HG03342 (cell line): ENCODE results near the gene NUDT3.
"Not testable (repeated sequence)": the region's sequence is repeated elsewhere in the genome, so short reads cannot be mapped to it uniquely, and the experiment has no call there.

Source experiments
- ATAC-seq: cut with Tn5 transposase; IDR thresholded peaks from one replicate; pipeline ENCODE4 v1.9.1; 2021; ENCODE audit warnings: mild to moderate bottlenecking, moderate library complexity; ENCODE audit not compliant: unreplicated experiment

Gene NUDT3

DNA sequence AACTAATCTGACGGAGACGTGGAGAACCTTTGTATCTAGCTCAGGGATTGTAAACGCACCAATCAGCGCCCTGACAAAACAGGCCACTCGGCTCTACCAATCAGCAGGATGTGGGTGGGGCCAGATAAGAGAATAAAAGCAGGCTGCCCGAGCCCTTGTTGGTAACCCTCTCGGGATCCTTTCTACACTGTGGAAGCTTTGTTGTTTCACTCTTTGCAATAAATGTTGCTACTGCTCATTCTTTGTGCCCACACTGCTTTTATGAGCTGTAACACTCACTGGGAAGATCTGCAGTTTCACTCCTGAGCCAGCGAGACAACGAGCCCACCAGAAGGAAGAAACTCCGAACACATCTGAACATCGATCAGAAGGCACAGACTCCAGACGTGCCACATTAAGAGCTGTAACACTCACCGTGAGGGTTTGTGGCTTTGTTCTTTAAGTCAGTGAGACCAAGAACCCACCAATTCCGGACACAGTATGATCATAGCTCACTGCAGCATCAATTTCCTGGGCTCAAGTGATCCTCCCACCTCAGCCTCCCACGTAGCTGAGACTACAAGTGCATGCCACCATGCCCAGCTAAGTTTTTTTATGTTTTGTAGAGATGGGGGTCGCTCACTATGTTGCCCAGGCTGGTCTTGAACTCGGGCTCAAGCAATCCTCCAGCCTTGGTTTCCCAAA, 122.7 kb downstream of the NUDT3 start:
- ATAC-seq, result not testable (repeated sequence)

DNA sequence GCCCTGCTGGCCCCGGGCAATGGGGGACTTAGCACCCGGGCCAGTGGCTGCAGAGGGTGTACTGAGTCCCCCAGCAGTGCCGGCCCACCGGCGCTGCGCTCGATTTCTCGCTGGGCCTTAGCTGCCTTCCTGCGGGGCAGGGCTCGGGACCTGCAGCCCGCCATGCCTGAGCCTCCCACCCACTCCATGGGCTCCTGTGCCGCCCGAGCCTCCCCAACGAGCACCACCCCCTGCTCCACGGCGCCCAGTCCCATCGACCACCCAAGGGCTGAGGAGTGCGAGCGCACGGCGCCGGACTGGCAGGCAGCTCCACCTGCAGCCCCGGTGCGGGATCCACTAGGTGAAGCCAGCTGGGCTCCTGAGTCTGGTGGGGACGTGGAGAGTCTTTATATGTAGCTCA, 123.3 kb downstream of the NUDT3 start:
- ATAC-seq, result not testable (repeated sequence)

DNA sequence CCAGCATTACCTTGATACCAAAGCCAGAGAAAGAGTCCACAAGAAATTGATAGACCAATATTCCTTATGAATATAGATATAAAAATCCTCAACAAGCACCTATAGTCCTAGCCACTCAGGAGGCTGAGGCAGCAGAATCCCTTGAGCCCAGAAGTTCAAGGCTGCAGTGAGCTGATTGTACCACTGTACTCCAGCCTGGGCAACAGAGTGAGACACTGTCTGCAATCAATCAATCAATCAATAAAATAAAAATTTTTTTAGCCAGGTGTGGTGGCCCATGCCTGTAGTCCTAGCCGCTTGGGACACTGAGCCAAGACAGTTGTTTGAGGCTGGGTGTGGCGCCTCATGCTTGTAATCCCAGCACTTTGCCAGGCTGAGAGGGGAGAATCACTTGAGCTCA, 124.7 kb downstream of the NUDT3 start:
- ATAC-seq, result no peak

DNA sequence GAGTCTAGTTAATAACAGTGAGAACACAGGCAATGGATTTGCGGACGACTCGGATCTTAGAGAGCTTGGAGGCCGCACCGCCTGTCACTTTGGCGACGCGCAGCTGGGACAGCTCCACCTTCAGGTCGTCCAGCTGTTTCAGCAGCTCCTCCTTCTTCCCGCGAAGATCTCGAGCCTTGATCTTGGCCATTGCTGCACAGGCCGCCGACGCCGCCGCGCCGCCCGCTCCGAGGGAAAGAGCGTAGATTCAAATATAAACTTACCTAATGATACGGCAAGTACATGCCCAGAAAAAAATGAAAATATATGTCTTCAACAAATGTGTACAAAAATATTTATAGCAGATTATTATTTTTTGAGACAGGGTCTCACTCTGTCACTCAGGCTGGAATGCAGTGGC, 129.0 kb downstream of the NUDT3 start:
- not testable (repeated sequence) for ATAC-seq

DNA sequence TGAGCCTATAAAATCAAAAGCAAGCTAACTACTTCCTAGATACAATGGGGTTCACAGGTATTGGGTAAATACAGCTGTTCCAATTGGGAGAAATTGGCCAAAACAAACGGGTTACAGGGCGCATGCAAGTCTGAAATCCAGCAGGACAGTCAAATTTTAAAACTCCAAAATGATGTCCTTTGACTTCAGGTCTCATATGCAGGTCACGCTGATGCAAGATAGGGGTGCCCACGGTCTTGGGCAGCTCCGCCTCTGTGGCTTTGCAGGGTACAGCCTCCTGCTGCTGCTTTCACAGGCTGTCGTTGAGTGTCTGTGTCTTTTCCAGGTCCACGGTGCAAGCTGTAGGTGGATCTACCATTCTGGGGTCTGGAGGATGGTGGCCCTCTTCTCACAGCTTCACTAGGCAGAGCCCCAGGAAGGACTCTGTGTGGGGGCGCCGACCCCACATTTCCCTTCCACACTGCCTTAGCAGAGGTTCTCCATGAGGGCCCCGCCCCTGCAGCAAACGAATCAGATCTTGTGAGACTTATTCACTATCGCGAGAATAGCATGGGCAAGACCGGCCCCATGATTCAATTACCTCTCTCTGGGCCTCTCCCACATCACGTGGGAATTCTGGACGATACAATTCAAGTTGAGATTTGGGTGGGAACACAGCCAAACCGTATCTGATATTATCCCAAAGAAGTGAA, 131.7 kb downstream of the NUDT3 start:
- ATAC-seq, result no peak

DNA sequence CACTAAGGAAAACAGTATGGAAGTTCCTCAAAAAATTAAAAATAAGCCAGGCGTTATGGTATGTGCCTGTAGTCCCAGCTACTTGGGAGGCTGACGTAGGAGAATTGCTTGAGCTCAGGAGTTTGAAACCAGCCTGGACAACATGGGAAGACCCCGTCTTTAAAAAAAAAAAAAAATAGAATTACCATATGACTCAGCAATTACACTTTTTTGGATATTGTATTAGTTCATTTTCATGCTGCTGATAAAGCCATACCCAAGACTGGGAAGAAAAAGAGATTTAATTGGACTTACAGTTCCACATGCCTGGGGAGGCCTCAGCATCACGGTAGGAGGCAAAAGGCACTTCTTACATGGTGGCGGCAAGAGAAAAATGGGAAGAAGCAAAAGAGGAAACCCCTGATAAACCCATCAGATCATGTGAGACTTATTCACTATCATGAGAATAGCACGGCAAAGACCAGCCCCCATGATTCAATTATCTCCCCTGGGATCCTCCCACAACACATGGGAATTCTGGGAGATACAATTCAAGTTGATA, 132.9 kb downstream of the NUDT3 start:
- no peak for ATAC-seq

DNA sequence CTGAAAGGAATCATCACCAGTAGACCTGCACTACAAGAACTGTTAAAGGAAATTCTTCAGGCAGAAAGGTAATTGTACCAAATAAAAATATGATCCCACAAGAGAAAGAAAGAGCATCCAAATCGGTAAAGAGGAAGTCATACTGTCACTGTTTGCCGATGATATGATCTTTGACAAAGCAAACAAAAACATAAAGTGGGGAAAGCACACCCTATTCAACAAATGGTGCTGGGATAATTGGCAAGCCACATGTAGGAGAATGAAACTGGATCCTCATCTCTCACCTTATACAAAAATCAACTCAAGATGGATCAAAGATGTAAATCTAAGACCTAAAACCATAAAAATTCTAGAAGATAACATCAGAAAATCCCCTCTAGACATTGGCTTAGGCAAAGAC, 140.1 kb downstream of the NUDT3 start:
- not testable (repeated sequence) for ATAC-seq

DNA sequence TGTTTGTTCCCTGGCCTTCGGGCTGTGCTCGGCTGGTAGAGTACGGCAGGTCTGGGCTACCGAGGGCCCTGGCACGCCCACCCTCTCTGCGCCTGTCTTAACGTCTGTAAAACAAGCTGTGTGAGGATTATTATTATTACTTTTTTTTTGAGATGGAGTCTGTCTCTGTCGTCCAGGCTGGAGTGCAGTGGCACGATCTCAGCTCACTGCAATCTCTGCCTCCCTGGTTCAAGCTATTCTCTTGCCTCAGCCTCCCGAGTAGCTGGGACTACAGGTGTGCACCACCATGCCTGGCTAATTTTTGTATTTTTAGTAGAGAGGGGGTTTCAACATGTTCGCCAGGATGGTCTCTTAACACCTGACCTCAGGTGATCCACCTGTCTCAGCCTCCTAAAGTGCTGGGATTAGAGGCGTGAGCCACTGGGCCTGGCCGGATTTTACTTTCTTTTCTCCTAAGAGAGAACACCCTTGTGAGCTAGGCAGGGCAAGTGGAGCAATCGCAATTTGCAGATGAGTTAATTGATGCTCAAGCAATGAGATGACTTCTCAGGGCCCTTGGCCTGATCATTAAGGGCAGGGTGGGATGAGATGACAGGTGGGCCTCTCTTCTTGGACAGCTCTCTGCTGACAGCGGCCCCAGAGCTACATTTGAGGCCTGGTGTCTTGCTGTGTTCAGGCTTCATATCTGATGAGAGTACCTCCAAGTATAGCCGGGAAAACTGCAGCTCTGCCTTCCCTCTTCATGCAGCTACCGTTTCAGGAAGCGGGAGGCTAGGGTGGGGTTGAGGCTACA, 142.8 kb downstream of the NUDT3 start:
- ATAC-seq, result peak; percentile 12

DNA sequence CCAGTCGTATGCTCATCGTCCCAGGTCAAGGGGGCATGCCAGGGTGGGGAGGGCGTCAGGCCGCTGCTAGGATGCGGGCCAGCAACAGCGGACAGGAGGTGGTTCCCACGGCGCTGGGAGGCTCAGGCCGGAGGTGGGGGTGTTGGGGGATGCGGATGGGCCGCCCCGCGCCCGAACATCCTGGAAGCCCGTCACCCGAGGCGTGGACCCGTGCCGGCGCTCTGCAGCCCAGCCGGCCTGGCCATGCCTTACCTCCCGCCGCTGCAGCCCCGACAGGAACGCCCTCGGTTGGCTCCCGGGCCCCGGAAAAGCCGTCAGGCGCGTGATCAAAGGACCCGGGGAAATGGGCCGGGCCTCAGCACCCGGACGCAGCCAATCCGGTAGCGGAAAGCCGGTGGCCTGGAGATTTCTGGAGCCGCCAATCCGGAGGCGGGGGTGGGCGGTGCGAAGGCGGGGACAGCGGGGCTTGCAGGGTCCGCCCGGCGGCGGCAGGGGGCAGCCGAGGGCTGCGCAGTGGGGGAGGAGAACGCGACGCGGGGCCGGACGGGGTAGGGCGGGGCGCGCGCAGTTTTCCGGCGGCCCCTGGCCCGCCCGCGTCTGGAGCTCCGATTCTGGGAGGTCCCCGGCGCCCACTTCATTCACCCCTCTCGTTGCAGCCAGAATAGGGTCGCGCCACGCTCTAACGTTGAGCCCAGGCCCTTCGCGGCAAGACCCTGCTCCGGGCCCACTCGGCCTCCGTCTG, 143.6 kb downstream of the NUDT3 start, which contains the start of gene SMIM29:
Gene SMIM29, minus strand, starts transcription at position 280 of the 742 bp plus-strand sequence. CDS start 1,215 bp downstream, outside the sequence.
- peak; percentile 87 for ATAC-seq

DNA sequence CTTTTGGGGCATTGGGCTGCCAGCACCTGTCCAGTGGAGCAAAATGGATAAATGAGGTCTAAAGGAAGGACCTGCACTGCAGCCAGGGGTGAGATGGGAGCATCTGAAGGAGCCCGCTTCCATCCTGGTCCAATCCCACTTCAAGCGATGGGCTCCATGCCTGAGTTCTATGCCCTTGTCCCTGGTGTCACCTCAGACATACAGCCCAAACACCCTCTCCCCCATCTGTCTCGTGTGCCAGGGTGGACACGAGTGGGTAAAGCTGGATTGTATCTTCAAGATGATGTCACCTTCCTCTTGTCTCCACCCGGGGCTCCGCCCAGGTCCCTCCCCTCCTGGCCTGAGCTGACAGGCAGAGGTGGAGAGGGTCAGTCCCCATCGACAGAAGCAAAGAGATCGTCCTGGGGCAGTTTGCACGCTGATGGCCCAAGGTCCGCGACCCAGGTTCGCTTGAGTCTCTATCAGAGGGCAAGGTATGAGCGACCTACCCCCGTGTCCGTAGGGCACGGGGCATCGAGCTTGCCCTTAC, 144.2 kb downstream of the NUDT3 start:
- peak; percentile 11 for ATAC-seq

DNA sequence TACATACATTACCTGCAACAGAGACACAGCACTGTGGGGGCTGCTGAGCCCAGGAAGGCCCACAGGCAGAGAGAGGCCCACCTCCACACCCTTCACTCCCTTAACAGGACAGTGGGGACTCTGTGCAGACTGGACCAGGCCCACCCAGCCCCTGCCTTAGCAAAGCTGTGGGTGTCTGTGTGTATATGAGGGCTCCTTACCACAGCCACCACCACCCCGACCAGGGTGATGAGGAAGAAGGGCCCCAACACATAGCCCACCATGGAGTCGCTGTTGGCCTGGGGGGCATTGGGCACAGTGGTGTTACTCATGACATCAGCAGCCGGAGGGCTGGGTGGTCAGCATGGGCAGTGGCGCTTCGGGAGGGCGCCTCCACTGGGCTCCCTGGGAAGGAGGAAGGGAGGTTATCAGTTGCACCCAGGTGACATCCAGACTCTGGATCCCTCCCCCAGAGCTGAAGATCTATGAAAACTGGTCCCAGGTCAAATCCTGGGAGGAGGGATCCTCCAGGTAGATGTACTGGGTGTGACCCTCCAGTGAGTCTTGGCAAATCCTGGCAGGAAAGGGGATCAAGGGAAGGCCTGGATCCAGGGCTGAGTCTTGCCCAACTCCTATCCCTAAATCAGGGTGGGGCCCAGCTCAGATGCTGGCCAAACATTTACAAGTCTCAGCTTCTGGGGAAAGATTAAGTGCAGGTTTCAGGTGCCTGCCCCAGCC, 144.8 kb downstream of the NUDT3 start:
- no peak for ATAC-seq

DNA sequence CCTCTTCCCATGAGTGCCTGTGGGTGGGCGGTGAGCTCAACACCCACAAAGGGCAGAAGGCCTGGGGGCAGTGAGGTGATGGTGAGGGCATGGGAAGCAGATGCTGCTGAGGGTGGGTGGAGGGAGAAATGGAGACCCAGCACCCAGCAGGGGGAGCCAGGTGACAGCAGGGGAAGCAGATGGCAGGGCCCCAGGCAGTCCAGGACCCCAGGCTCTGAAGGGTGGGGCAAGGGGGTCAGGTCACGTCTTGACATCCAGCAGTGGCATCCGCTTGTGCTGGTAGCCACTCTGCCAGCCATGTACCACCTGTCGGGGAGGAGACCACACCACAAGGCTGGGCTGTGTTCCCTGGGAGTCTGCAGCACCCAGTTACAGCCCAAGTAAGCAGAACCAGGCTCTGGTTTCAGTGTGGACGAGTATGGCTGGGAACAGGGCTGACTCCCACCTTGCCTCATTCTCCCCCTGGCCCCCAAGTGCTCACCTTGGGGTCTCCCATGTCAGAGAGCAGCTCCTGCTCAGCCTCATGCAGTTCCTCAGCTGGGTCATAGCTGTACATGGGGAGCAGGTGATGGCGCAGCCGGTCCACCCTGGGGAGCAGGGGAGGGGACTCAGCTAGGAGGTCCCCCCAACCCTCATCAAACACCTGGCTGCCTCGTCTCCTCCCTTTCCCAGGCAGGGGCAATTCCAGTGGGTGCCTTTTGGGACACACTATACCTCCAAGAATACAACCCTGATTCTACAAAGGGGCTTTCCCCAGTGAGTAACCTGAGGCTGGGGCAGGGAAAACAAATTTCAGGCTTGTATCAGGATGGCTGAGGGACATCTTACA, 145.7 kb downstream of the NUDT3 start:
- ATAC-seq, result no peak

DNA sequence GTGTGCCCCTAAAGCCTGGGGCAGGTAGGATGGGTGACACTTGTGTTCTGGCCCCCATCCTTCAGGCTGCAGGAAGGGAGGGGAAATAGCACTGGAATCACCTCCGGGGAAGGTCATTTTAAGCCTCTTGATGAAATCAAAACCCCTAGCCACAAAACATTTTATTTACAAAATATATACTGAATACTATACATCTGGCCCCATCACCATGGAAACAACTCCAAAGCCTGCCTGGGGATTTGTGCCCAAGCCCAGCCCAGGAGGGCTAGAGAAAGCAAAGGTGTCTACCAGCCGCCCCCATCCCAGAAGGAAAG, 146.3 kb downstream of the NUDT3 start:
- ATAC-seq, result no peak

DNA sequence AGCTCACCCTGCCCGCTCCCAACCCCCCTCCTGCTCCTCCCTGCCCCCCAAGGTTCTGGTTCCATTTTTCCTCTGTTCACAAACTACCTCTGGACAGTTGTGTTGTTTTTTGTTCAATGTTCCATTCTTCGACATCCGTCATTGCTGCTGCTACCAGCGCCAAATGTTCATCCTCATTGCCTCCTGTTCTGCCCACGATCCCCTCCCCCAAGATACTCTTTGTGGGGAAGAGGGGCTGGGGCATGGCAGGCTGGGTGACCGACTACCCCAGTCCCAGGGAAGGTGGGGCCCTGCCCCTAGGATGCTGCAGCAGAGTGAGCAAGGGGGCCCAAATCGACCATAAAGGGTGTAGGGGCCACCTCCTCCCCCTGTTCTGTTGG, 146.7 kb downstream of the NUDT3 start:
- ATAC-seq, result not testable (repeated sequence)

DNA sequence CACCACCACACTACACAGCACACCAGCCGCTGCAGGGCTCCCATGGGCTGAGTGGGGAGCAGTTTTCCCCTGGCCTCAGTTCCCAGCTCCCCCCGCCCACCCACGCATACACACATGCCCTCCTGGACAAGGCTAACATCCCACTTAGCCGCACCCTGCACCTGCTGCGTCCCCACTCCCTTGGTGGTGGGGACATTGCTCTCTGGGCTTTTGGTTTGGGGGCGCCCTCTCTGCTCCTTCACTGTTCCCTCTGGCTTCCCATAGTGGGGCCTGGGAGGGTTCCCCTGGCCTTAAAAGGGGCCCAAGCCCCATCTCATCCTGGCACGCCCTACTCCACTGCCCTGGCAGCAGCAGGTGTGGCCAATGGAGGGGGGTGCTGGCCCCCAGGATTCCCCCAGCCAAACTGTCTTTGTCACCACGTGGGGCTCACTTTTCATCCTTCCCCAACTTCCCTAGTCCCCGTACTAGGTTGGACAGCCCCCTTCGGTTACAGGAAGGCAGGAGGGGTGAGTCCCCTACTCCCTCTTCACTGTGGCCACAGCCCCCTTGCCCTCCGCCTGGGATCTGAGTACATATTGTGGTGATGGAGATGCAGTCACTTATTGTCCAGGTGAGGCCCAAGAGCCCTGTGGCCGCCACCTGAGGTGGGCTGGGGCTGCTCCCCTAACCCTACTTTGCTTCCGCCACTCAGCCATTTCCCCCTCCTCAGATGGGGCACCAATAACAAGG, 147.3 kb downstream of the NUDT3 start:
- not testable (repeated sequence) for ATAC-seq

DNA sequence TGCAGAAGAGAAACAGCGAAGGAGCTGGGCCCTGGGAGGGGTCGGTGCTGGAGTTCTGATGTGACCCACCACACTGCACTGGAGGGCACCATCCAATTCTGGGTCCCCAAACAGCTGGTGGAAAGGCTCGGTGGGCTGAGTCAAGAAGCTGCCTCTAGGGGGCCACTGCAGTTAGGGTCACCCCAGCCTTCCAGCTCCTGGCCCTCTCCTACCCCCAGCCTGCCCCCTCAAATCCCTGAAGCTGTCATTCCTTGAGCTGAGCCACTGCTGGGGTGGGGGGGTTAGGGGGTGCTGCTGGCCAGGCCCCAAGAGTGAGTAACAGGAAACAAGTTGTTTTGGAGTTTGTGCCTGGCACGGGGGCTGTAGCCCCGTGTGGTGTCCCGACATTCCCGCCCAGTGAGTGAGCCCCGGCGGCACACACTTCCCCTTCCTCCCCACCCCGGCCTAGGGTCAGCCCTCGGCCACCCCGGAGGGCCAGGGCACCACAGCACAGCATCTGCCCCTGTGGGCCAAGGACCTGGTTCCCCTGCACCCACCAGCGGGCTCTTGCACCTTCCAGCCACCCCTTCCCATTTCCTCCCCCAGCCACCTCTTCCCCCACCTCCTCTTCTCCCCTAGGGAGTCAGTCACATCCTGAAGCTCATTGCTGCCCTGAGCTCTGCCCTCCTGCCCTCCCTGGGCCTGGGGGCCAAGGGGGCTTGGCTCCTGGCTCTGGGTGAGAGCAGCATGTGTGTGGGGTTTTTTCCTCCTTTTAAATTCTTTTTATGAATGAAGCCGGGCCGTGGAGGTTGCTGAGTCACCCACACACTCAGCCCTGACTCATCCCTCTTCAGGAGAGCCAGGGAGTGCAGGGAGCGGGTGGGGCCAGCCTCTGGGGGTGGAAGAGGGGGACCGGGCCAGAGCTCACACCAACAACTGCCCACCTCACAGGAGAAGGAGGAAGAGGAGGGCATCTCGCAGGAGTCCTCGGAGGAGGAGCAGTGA, 148.3 kb downstream of the NUDT3 start:
- no peak for ATAC-seq

DNA sequence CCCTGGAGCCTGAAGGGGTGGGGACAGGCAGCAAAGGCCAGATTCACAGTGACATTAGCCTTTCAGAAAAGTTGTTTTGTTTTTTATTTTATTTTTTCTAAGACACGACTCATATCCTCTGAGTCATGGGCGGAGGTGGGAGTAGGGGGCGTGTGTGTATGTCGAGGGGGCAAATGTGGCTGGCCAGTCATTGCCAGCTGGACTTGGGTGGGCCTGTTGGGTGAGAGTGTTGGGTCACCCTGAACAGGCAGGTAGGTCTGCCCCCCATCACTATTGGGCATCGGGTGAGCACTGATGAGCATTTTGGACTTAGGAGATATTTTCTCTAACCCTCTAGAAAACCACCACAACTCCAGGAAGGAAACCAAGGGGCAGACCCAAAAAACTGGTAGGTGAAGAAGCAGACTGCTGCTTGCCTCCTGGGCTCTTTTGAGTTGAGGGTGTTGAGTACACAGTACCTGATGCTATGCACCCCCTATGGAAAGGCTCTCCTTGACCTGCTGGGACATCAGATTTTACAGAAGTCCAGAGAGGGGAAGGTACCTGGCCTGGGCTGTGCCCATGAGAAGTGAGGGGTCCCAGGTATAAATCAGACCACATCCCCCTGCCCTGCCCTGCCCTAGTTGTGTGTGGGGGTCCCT, 149.2 kb downstream of the NUDT3 start:
- no peak for ATAC-seq
